HepG2 (cell line): ENCODE results near the gene CIAO2A. TPM values are rescaled to one million over a fixed set of nuclear protein-coding genes. Genes with fewer than 3 reads are reported as not detected.

ENCODE experiments used
- ATAC-seq: fragments of 200-7000 bp; cut with Tn5 transposase; 3 replicates; pipeline ENCODE4 v1.9.1; 2020; ENCODE audit warnings: mild to moderate bottlenecking, moderate library complexity
- BruUV-seq: library from RNA; stranded (reverse); fragments of 400-500 nt; replicated peaks from 2 replicates; lab custom pipeline; 2021; lab: Mats Ljungman, UMichigan
- CTCF ChIA-PET: fragments of 300-600 bp; formaldehyde crosslinking; extraction: SDS; loops from one replicate; lab custom pipeline; 2021; ENCODE audit warnings: low total read pairs, inconsistent platforms, low intra/inter-chr PET ratio; lab: Yijun Ruan, JAX
- POLR2A ChIA-PET: fragments of 350-600 bp; sonication (Branson Sonifier 250); formaldehyde crosslinking; loops from one replicate; lab custom pipeline; 2020; ENCODE audit warnings: antibody characterized with exemption, inconsistent platforms; lab: Yijun Ruan, JAX
- DNase-seq: peaks from one replicate; pipeline ENCODE4 v3.0.0-alpha.2; 2015; ENCODE audit warnings: low spot score
- FAIRE-seq: peaks from 3 replicates; lab custom pipeline; 2011; peaks lifted over from hg19 to GRCh38; lab: Jason Lieb, UNC
- H2AFZ ChIP-seq: one replicate; pipeline ENCODE4 v1.6.1; 2011; ENCODE audit warnings: low read length, inconsistent platforms
- H3K27ac ChIP-seq: fragments of 300-600 bp; 3 replicates; pipeline ENCODE4 v1.8.0; 2011; ENCODE audit warnings: mixed run types, mild to moderate bottlenecking, mixed read lengths, low read length, inconsistent platforms; ENCODE audit not compliant: insufficient read depth; ENCODE audit errors: extremely low read length
- H3K27me3 ChIP-seq, 2 experiments: fragments of 200-600 bp in 1 of 2; 2 replicates in 1 of 2; 3 replicates in 1 of 2; pipeline versions ENCODE4 v1.6.0 to v1.8.0; 2011; ENCODE audit warnings: low read length in 2 of 2, mild to moderate bottlenecking in 2 of 2, moderate library complexity in 2 of 2, inconsistent platforms in 1 of 2; ENCODE audit not compliant: insufficient read depth in 2 of 2, control insufficient read depth in 1 of 2
- H3K36me3 ChIP-seq, 2 experiments: fragments of 200-600 bp in 1 of 2; replicated peaks in 1 of 2; 2 replicates in 1 of 2; 3 replicates in 1 of 2; pipeline versions ENCODE4 v1.5.1 to v1.8.0; 2011; ENCODE audit warnings: low read length in 2 of 2, inconsistent platforms in 1 of 2; ENCODE audit not compliant: insufficient read depth in 2 of 2, control insufficient read depth in 1 of 2
- H3K4me1 ChIP-seq: 2 replicates; pipeline ENCODE4 v1.5.1; 2012; ENCODE audit warnings: low read length, inconsistent platforms; ENCODE audit not compliant: insufficient read depth
- H3K4me2 ChIP-seq: 2 replicates; pipeline ENCODE4 v1.6.0; 2011; ENCODE audit warnings: low read depth, low read length, inconsistent platforms
- H3K4me3 ChIP-seq, 3 experiments: fragments of 200-600 bp in 1 of 3; sonication (generic), shearing (Covaris generic) in 1 of 3; replicated peaks in 1 of 3; 2 replicates each; pipeline ENCODE4 v1.5.1; 2011 to 2016; ENCODE audit warnings: low read length in 3 of 3, inconsistent platforms in 2 of 3, low read depth in 2 of 3, mild to moderate bottlenecking in 2 of 3, control low read depth in 1 of 3, mixed read lengths in 1 of 3; ENCODE audit not compliant: insufficient read depth in 1 of 3
- H3K79me2 ChIP-seq: one replicate; pipeline ENCODE4 v1.6.1; 2011; ENCODE audit warnings: low read length, inconsistent platforms; ENCODE audit not compliant: insufficient read depth
- H3K9ac ChIP-seq: 2 replicates; pipeline ENCODE4 v1.6.0; 2011; ENCODE audit warnings: mild to moderate bottlenecking, low read depth, low read length, inconsistent platforms; ENCODE audit not compliant: insufficient read depth
- H3K9me3 ChIP-seq: 2 replicates; pipeline ENCODE4 v1.5.1; 2012; ENCODE audit warnings: mild to moderate bottlenecking, low read length
- H4K20me1 ChIP-seq: 2 replicates; pipeline ENCODE4 v1.6.0; 2011; ENCODE audit warnings: inconsistent platforms, mild to moderate bottlenecking, low read length, moderate library complexity; ENCODE audit not compliant: insufficient read depth
- BCL6 ChIP-seq: IDR thresholded peaks from 2 replicates; pipeline ENCODE4 v1.6.1; 2016; ENCODE audit warnings: missing genetic modification reagents, missing compliant biosample characterization
- ESRRA ChIP-seq: sonication (generic); formaldehyde crosslinking; IDR thresholded peaks from 2 replicates; pipeline ENCODE4 v1.5.1; 2020; ENCODE audit warnings: mild to moderate bottlenecking, low read depth, missing genetic modification reagents
- FOXO1 ChIP-seq: sonication (generic); formaldehyde crosslinking; IDR thresholded peaks from 2 replicates; pipeline ENCODE4 v1.4.0; 2020; ENCODE audit warnings: missing genetic modification reagents
- GATAD2A ChIP-seq: IDR thresholded peaks from 2 replicates; pipeline ENCODE4 v1.6.1; 2016
- HNF4A ChIP-seq: sonication (generic); formaldehyde crosslinking; IDR thresholded peaks from 2 replicates; pipeline ENCODE4 v1.4.0; 2020; ENCODE audit warnings: missing genetic modification reagents
- MYC ChIP-seq: sonication (generic); formaldehyde crosslinking; IDR thresholded peaks from 2 replicates; pipeline ENCODE4 v1.9.0; 2021; ENCODE audit warnings: missing genetic modification reagents, borderline replicate concordance
- NCOA1 ChIP-seq: sonication (generic); formaldehyde crosslinking; IDR thresholded peaks from 2 replicates; pipeline ENCODE4 v1.9.0; 2021; ENCODE audit warnings: missing genetic modification reagents
- SAP130 ChIP-seq: IDR thresholded peaks from 2 replicates; pipeline ENCODE4 v1.6.1; 2016; ENCODE audit warnings: low read depth
- STAT5B ChIP-seq: sonication (generic); formaldehyde crosslinking; IDR thresholded peaks from 2 replicates; pipeline ENCODE4 v1.4.0; 2020; ENCODE audit warnings: missing genetic modification reagents
- YEATS2 ChIP-seq: sonication (generic); formaldehyde crosslinking; IDR thresholded peaks from 2 replicates; pipeline ENCODE4 v1.4.0; 2020; ENCODE audit warnings: missing genetic modification reagents, borderline replicate concordance
- ZNF101 ChIP-seq: sonication (generic); formaldehyde crosslinking; IDR thresholded peaks from 2 replicates; pipeline ENCODE4 v1.4.0; 2020; ENCODE audit warnings: mild to moderate bottlenecking, low read depth, missing genetic modification reagents, borderline replicate concordance
- ZNF205 ChIP-seq: IDR thresholded peaks from 2 replicates; pipeline ENCODE4 v1.6.1; 2018; ENCODE audit warnings: missing biosample characterization, missing genetic modification reagents
- ZNF768 ChIP-seq: sonication (generic); formaldehyde crosslinking; IDR thresholded peaks from 2 replicates; pipeline ENCODE4 v1.4.0; 2020; ENCODE audit warnings: missing genetic modification reagents
- ZNF790 ChIP-seq: sonication (generic); formaldehyde crosslinking; IDR thresholded peaks from 2 replicates; pipeline ENCODE4 v1.8.0; 2022; ENCODE audit warnings: missing genetic modification reagents, mild to moderate bottlenecking, borderline replicate concordance
- in situ Hi-C: cut with HindIII; loops from 2 replicates; pipeline ENCODE4 v1.10.0; 2017; ENCODE audit warnings: low pct_unique_long_range_greater_than_20kb; ENCODE audit not compliant: extremely low pct_ligation_motif_present
- intact Hi-C: fragments of 100-400 bp; cut with micrococcal nuclease; formaldehyde crosslinking; loops from one replicate; pipeline ENCODE4 v1.10.0; 2022; ENCODE audit not compliant: unreplicated experiment
- polyA plus RNA-seq, 8 experiments: library from polyadenylated mRNA; depleted of rRNA in 3 of 8; stranded (reverse) in 7 of 8; unstranded in 1 of 8; fragments of >200 nt; fragmentation: Illumina TruSeq in 4 of 8; extraction: Trizol in 4 of 8; gene quantifications; 2 replicates each; pipeline versions ENCODE4 v1.2.1 to v1.2.3, GENCODE V29; 2011 to 2016; ENCODE audit warnings: low read depth in 4 of 8, missing spikeins in 1 of 8, mixed read lengths in 1 of 8; ENCODE audit not compliant: insufficient read depth in 1 of 8
- total RNA-seq, 5 experiments: library from RNA; depleted of rRNA; stranded (reverse); fragments of >200 nt; fragmentation: Illumina TruSeq; extraction: Trizol; gene quantifications; 2 replicates each; pipeline ENCODE4 v1.2.3, GENCODE V29; 2016; ENCODE audit warnings: low read depth in 1 of 5
- TF ChIP-seq, protein P1 (sequence below): sonication (generic); formaldehyde crosslinking; IDR thresholded peaks from 2 replicates; pipeline ENCODE4 v1.5.0; 2020; ENCODE audit warnings: mild to moderate bottlenecking, missing genetic modification reagents, moderate library complexity
- TF ChIP-seq, protein P2 (sequence below): sonication (generic); formaldehyde crosslinking; IDR thresholded peaks from 2 replicates; pipeline ENCODE4 v1.5.0; 2020; ENCODE audit warnings: mild to moderate bottlenecking, missing genetic modification reagents
- TF ChIP-seq, protein P3 (sequence below): sonication (generic); formaldehyde crosslinking; conservative IDR thresholded peaks from 2 replicates; pipeline ENCODE4 v1.8.1; 2023; ENCODE audit warnings: missing genetic modification reagents
- TF ChIP-seq, protein P4 (sequence below): sonication (generic); formaldehyde crosslinking; IDR thresholded peaks from 2 replicates; pipeline ENCODE4 v1.5.1; 2020; ENCODE audit warnings: missing genetic modification reagents, mild to moderate bottlenecking, borderline replicate concordance

Gene CIAO2A
- total and polyA plus RNA-seq, 2 of the 13 experiments (the other 11 are each of a cell fraction or from before 2014, with no cell fraction given): 83.0 to 100 TPM

DNA sequence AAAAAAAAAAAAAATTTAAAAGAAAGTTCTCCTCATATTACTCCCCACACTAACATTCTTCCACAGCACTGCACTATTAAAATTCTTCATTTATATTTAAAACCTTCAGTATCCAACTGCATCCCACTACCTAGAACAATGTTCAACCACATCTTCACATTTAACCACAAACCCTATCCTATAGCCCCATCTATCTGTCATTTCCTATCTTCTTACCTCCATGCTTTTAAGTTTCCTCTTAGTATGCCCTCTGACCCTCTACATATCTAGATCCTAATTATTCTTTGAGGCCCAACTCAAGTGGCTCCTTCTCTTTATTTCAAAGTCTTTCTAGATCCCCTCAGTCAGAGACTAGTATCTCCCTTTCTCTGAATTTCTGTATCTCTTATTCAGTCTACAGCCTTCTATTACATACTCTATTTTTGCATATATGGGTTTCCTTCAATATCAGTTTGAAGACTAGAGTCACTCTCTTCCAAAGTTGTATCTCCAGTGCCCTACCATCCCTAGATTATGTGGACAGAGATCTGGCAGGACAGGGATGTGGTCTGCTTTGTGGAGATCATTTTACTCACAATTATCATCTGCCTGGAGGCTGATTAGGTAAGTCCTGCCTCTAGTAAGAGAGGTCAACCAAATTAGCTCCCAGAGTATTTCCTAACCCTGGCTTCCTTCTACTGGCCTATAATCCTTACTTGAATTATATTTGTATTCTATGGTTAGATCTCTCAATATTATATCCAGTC is 1.4 kb downstream of the CIAO2A start:
- intact Hi-C loops: loop anchor here (2.0 kb wide), 2 partner anchors 19 to 339 kb away; no protein-coding TSS in a partner anchor
- TF ChIP-seq ESRRA (CRISPR knock-in tag) (no peak), MYC (CRISPR knock-in tag) (no peak), ZNF101 (CRISPR knock-in tag) (no peak), YEATS2 (CRISPR knock-in tag) (no peak), ZNF205 (CRISPR knock-in tag) (no peak), BCL6 (no peak), ZNF768 (CRISPR knock-in tag) (no peak), HNF4A (no peak), STAT5B (CRISPR knock-in tag) (no peak), GATAD2A (CRISPR knock-in tag) (0 out of 2 replicates have a peak, but pooled peaks have one; percentile 13), SAP130 (CRISPR knock-in tag) (peak; percentile 42; the same call in 1 of the 2 replicates), FOXO1 (CRISPR knock-in tag) (no peak), NCOA1 (CRISPR knock-in tag) (no peak), ZNF790 (no peak)
- TF ChIP-seq, protein P1, sequence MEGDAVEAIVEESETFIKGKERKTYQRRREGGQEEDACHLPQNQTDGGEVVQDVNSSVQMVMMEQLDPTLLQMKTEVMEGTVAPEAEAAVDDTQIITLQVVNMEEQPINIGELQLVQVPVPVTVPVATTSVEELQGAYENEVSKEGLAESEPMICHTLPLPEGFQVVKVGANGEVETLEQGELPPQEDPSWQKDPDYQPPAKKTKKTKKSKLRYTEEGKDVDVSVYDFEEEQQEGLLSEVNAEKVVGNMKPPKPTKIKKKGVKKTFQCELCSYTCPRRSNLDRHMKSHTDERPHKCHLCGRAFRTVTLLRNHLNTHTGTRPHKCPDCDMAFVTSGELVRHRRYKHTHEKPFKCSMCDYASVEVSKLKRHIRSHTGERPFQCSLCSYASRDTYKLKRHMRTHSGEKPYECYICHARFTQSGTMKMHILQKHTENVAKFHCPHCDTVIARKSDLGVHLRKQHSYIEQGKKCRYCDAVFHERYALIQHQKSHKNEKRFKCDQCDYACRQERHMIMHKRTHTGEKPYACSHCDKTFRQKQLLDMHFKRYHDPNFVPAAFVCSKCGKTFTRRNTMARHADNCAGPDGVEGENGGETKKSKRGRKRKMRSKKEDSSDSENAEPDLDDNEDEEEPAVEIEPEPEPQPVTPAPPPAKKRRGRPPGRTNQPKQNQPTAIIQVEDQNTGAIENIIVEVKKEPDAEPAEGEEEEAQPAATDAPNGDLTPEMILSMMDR (CRISPR knock-in tag): peak; percentile 67
- TF ChIP-seq, protein P2, sequence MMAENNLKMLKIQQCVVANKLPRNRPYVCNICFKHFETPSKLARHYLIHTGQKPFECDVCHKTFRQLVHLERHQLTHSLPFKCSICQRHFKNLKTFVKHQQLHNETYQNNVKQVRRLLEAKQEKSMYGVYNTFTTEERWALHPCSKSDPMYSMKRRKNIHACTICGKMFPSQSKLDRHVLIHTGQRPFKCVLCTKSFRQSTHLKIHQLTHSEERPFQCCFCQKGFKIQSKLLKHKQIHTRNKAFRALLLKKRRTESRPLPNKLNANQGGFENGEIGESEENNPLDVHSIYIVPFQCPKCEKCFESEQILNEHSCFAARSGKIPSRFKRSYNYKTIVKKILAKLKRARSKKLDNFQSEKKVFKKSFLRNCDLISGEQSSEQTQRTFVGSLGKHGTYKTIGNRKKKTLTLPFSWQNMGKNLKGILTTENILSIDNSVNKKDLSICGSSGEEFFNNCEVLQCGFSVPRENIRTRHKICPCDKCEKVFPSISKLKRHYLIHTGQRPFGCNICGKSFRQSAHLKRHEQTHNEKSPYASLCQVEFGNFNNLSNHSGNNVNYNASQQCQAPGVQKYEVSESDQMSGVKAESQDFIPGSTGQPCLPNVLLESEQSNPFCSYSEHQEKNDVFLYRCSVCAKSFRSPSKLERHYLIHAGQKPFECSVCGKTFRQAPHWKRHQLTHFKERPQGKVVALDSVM (CRISPR knock-in tag): peak; percentile 7; the same call in 1 of the 2 replicates
- TF ChIP-seq, protein P3, sequence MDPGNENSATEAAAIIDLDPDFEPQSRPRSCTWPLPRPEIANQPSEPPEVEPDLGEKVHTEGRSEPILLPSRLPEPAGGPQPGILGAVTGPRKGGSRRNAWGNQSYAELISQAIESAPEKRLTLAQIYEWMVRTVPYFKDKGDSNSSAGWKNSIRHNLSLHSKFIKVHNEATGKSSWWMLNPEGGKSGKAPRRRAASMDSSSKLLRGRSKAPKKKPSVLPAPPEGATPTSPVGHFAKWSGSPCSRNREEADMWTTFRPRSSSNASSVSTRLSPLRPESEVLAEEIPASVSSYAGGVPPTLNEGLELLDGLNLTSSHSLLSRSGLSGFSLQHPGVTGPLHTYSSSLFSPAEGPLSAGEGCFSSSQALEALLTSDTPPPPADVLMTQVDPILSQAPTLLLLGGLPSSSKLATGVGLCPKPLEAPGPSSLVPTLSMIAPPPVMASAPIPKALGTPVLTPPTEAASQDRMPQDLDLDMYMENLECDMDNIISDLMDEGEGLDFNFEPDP (CRISPR knock-in tag): no peak
- TF ChIP-seq, protein P4, sequence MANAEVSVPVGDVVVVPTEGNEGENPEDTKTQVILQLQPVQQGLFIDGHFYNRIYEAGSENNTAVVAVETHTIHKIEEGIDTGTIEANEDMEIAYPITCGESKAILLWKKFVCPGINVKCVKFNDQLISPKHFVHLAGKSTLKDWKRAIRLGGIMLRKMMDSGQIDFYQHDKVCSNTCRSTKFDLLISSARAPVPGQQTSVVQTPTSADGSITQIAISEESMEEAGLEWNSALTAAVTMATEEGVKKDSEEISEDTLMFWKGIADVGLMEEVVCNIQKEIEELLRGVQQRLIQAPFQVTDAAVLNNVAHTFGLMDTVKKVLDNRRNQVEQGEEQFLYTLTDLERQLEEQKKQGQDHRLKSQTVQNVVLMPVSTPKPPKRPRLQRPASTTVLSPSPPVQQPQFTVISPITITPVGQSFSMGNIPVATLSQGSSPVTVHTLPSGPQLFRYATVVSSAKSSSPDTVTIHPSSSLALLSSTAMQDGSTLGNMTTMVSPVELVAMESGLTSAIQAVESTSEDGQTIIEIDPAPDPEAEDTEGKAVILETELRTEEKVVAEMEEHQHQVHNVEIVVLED (CRISPR knock-in tag): peak; percentile 13; the same call in 1 of the 2 replicates

More for the DNA sequence above, 1.4 kb downstream of the CIAO2A start:
- no peak overlapping the region for H2AFZ ChIP-seq
- peak overlapping the region; percentile 75 for H3K9ac ChIP-seq
- peak overlapping the region; percentile 83 for H3K27ac ChIP-seq
- H3K27me3 ChIP-seq: no peaks in the 10 kb centered on the region; a peak in 1 of 5 replicates
- BruUV-seq: no TSS peak
- no peaks in the 10 kb centered on the region for H3K9me3 ChIP-seq
- peak overlapping the region; percentile 87 for H3K4me2 ChIP-seq
- H3K4me1 ChIP-seq: peaks cover 32% of the 10 kb centered on the region
- H3K79me2 ChIP-seq: peaks cover 35% of the 10 kb centered on the region
- no peaks in the 10 kb centered on the region for H4K20me1 ChIP-seq
- no peak for ATAC-seq
- in situ Hi-C loops: no loop called here
- CTCF ChIA-PET: interaction anchor here (0.9 to 1.9 kb wide), 3 partner anchors 23 to 147 kb away, joined by 3 to 6 read pairs (median 5); no protein-coding TSS in a partner anchor
- H3K36me3 ChIP-seq: peaks cover 2 to 16% of the 10 kb centered on the region in 2 experiments; a peak in 4 of 5 replicates
- FAIRE-seq: no peak
- DNase-seq: peak; percentile 50
- peak overlapping the region; percentile 73 to 83 (median 81) for H3K4me3 ChIP-seq
- POLR2A ChIA-PET: interaction anchor here (1.4 to 2.9 kb wide), 11 partner anchors 9 to 340 kb away, joined by 3 to 88 read pairs (median 11); partner anchors contain the start of gene PPIB
